HepG2 (cell line): ENCODE measurements around the gene FUCA2. TPM values are rescaled to one million over a fixed set of nuclear protein-coding genes. Genes with fewer than 3 reads are reported as not detected.

Experiments
- ARNTL ChIP-seq: sonication (generic); formaldehyde crosslinking; IDR thresholded peaks from 2 replicates; pipeline ENCODE4 v1.4.0; 2020; ENCODE audit warnings: mild to moderate bottlenecking, missing genetic modification reagents
- EED ChIP-seq: sonication (generic); formaldehyde crosslinking; IDR thresholded peaks from 2 replicates; pipeline ENCODE4 v1.5.0; 2020; ENCODE audit warnings: mild to moderate bottlenecking, missing genetic modification reagents
- FOSL1 ChIP-seq: sonication (generic); formaldehyde crosslinking; IDR thresholded peaks from 2 replicates; pipeline ENCODE4 v1.9.0; 2021; ENCODE audit warnings: missing genetic modification reagents, borderline replicate concordance
- JUNB ChIP-seq: sonication (generic); formaldehyde crosslinking; IDR thresholded peaks from 2 replicates; pipeline ENCODE4 v1.8.0; 2022; ENCODE audit warnings: missing genetic modification reagents, mild to moderate bottlenecking, borderline replicate concordance
- JUND ChIP-seq: sonication (generic); formaldehyde crosslinking; IDR thresholded peaks from 2 replicates; pipeline ENCODE4 v1.8.0; 2022; ENCODE audit warnings: mild to moderate bottlenecking, missing genetic modification reagents
- KDM4B ChIP-seq: sonication (generic); formaldehyde crosslinking; IDR thresholded peaks from 2 replicates; pipeline ENCODE4 v1.4.0; 2020; ENCODE audit warnings: missing genetic modification reagents
- MED13 ChIP-seq: sonication (generic); formaldehyde crosslinking; IDR thresholded peaks from 2 replicates; pipeline ENCODE4 v1.5.0; 2020; ENCODE audit warnings: missing genetic modification reagents
- MIER2 ChIP-seq: IDR thresholded peaks from 2 replicates; pipeline ENCODE4 v1.6.1; 2016; ENCODE audit warnings: missing biosample characterization, missing genetic modification reagents
- SMARCC2 ChIP-seq: fragments of 450-650 bp; IDR thresholded peaks from 2 replicates; pipeline ENCODE4 v1.6.1; 2017; ENCODE audit warnings: antibody characterized with exemption, mild to moderate bottlenecking
- SOX6 ChIP-seq, 2 experiments: fragments of 450-650 bp in 1 of 2; sonication (generic) in 1 of 2; formaldehyde crosslinking in 1 of 2; IDR thresholded peaks; 2 replicates each; pipeline versions ENCODE4 v1.4.0 to v1.6.1; 2017 to 2020; ENCODE audit warnings: antibody characterized with exemption in 1 of 2, mild to moderate bottlenecking in 1 of 2, missing genetic modification reagents in 1 of 2
- ZFP41 ChIP-seq: sonication (generic); formaldehyde crosslinking; IDR thresholded peaks from 2 replicates; pipeline ENCODE4 v1.4.0; 2020; ENCODE audit warnings: mild to moderate bottlenecking, missing genetic modification reagents, borderline replicate concordance
- ZNF7 ChIP-seq: IDR thresholded peaks from 2 replicates; pipeline ENCODE4 v1.6.1; 2016; ENCODE audit warnings: missing biosample characterization, missing genetic modification reagents
- polyA plus RNA-seq, 8 experiments: library from polyadenylated mRNA; depleted of rRNA in 3 of 8; stranded (reverse) in 7 of 8; unstranded in 1 of 8; fragments of >200 nt; fragmentation: Illumina TruSeq in 4 of 8; extraction: Trizol in 4 of 8; gene quantifications; 2 replicates each; pipeline versions ENCODE4 v1.2.1 to v1.2.3, GENCODE V29; 2011 to 2016; ENCODE audit warnings: low read depth in 4 of 8, missing spikeins in 1 of 8, mixed read lengths in 1 of 8; ENCODE audit not compliant: insufficient read depth in 1 of 8
- total RNA-seq, 5 experiments: library from RNA; depleted of rRNA; stranded (reverse); fragments of >200 nt; fragmentation: Illumina TruSeq; extraction: Trizol; gene quantifications; 2 replicates each; pipeline ENCODE4 v1.2.3, GENCODE V29; 2016; ENCODE audit warnings: low read depth in 1 of 5
- TF ChIP-seq, protein P1 (sequence below): sonication (generic); formaldehyde crosslinking; IDR thresholded peaks from 2 replicates; pipeline ENCODE4 v1.9.0; 2022; ENCODE audit warnings: missing genetic modification reagents, mild to moderate bottlenecking, borderline replicate concordance
- TF ChIP-seq, protein P2 (sequence below): sonication (generic); formaldehyde crosslinking; IDR thresholded peaks from 2 replicates; pipeline ENCODE4 v1.5.1; 2020; ENCODE audit warnings: missing genetic modification reagents, mild to moderate bottlenecking, borderline replicate concordance
- TF ChIP-seq, protein P3 (sequence below): sonication (generic); formaldehyde crosslinking; conservative IDR thresholded peaks from 2 replicates; pipeline ENCODE4 v1.4.0; 2020; ENCODE audit warnings: mild to moderate bottlenecking, missing genetic modification reagents, moderate library complexity
- TF ChIP-seq, protein P4 (sequence below): sonication (generic); formaldehyde crosslinking; IDR thresholded peaks from 2 replicates; pipeline ENCODE4 v1.5.1; 2020; ENCODE audit warnings: missing genetic modification reagents, mild to moderate bottlenecking, borderline replicate concordance
- TF ChIP-seq, protein P5 (sequence below): sonication (generic); formaldehyde crosslinking; IDR thresholded peaks from 2 replicates; pipeline ENCODE4 v1.4.0; 2020; ENCODE audit warnings: missing genetic modification reagents, borderline replicate concordance

FUCA2 gene
- total and polyA plus RNA-seq, 2 of the 13 experiments (the other 11 are each of a cell fraction or from before 2014, with no cell fraction given) = 87.4 to 144 TPM

DNA sequence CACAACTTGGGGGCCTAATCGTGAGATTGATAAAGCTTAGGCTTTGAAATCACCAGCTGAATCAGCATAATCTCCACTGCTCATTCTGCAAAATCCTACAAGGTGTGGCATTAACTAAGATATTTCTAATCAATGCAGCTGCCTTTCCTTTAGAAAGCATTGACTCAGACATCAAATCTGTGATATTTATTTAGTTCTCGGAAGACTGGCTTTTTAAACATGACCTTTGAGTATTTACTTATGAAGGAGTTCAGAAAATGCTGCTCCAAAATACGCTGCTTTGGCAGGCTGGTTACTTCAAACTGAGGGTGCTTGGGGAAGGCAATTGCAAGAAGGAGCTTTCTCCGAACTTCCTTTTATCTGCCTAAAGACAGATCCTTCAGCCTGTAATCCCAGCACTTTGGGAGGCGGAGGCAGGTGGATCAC is 23.7 kb upstream of the FUCA2 start (continued):
- no peak for TF ChIP-seq FOSL1
- TF ChIP-seq EED (CRISPR knock-in tag) = no peak
- TF ChIP-seq, protein P1, sequence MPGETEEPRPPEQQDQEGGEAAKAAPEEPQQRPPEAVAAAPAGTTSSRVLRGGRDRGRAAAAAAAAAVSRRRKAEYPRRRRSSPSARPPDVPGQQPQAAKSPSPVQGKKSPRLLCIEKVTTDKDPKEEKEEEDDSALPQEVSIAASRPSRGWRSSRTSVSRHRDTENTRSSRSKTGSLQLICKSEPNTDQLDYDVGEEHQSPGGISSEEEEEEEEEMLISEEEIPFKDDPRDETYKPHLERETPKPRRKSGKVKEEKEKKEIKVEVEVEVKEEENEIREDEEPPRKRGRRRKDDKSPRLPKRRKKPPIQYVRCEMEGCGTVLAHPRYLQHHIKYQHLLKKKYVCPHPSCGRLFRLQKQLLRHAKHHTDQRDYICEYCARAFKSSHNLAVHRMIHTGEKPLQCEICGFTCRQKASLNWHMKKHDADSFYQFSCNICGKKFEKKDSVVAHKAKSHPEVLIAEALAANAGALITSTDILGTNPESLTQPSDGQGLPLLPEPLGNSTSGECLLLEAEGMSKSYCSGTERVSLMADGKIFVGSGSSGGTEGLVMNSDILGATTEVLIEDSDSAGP (CRISPR knock-in tag) = no peak
- no peak for TF ChIP-seq ARNTL
- no peak for TF ChIP-seq ZNF7 (CRISPR knock-in tag)
- no peak for TF ChIP-seq ZFP41 (CRISPR knock-in tag)
- TF ChIP-seq, protein P2, sequence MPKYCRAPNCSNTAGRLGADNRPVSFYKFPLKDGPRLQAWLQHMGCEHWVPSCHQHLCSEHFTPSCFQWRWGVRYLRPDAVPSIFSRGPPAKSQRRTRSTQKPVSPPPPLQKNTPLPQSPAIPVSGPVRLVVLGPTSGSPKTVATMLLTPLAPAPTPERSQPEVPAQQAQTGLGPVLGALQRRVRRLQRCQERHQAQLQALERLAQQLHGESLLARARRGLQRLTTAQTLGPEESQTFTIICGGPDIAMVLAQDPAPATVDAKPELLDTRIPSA (CRISPR knock-in tag) = no peak
- TF ChIP-seq, protein P3, sequence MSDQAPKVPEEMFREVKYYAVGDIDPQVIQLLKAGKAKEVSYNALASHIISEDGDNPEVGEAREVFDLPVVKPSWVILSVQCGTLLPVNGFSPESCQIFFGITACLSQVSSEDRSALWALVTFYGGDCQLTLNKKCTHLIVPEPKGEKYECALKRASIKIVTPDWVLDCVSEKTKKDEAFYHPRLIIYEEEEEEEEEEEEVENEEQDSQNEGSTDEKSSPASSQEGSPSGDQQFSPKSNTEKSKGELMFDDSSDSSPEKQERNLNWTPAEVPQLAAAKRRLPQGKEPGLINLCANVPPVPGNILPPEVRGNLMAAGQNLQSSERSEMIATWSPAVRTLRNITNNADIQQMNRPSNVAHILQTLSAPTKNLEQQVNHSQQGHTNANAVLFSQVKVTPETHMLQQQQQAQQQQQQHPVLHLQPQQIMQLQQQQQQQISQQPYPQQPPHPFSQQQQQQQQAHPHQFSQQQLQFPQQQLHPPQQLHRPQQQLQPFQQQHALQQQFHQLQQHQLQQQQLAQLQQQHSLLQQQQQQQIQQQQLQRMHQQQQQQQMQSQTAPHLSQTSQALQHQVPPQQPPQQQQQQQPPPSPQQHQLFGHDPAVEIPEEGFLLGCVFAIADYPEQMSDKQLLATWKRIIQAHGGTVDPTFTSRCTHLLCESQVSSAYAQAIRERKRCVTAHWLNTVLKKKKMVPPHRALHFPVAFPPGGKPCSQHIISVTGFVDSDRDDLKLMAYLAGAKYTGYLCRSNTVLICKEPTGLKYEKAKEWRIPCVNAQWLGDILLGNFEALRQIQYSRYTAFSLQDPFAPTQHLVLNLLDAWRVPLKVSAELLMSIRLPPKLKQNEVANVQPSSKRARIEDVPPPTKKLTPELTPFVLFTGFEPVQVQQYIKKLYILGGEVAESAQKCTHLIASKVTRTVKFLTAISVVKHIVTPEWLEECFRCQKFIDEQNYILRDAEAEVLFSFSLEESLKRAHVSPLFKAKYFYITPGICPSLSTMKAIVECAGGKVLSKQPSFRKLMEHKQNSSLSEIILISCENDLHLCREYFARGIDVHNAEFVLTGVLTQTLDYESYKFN (CRISPR knock-in tag) = peak; percentile 79
- no peak for TF ChIP-seq MED13
- TF ChIP-seq JUNB (CRISPR knock-in tag) = no peak; the same call in 1 of the 2 replicates
- no peak for TF ChIP-seq JUND (CRISPR knock-in tag)
- TF ChIP-seq, protein P4, sequence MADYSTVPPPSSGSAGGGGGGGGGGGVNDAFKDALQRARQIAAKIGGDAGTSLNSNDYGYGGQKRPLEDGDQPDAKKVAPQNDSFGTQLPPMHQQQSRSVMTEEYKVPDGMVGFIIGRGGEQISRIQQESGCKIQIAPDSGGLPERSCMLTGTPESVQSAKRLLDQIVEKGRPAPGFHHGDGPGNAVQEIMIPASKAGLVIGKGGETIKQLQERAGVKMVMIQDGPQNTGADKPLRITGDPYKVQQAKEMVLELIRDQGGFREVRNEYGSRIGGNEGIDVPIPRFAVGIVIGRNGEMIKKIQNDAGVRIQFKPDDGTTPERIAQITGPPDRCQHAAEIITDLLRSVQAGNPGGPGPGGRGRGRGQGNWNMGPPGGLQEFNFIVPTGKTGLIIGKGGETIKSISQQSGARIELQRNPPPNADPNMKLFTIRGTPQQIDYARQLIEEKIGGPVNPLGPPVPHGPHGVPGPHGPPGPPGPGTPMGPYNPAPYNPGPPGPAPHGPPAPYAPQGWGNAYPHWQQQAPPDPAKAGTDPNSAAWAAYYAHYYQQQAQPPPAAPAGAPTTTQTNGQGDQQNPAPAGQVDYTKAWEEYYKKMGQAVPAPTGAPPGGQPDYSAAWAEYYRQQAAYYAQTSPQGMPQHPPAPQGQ (CRISPR knock-in tag) = no peak
- no peak for TF ChIP-seq KDM4B (CRISPR knock-in tag)
- TF ChIP-seq, protein P5, sequence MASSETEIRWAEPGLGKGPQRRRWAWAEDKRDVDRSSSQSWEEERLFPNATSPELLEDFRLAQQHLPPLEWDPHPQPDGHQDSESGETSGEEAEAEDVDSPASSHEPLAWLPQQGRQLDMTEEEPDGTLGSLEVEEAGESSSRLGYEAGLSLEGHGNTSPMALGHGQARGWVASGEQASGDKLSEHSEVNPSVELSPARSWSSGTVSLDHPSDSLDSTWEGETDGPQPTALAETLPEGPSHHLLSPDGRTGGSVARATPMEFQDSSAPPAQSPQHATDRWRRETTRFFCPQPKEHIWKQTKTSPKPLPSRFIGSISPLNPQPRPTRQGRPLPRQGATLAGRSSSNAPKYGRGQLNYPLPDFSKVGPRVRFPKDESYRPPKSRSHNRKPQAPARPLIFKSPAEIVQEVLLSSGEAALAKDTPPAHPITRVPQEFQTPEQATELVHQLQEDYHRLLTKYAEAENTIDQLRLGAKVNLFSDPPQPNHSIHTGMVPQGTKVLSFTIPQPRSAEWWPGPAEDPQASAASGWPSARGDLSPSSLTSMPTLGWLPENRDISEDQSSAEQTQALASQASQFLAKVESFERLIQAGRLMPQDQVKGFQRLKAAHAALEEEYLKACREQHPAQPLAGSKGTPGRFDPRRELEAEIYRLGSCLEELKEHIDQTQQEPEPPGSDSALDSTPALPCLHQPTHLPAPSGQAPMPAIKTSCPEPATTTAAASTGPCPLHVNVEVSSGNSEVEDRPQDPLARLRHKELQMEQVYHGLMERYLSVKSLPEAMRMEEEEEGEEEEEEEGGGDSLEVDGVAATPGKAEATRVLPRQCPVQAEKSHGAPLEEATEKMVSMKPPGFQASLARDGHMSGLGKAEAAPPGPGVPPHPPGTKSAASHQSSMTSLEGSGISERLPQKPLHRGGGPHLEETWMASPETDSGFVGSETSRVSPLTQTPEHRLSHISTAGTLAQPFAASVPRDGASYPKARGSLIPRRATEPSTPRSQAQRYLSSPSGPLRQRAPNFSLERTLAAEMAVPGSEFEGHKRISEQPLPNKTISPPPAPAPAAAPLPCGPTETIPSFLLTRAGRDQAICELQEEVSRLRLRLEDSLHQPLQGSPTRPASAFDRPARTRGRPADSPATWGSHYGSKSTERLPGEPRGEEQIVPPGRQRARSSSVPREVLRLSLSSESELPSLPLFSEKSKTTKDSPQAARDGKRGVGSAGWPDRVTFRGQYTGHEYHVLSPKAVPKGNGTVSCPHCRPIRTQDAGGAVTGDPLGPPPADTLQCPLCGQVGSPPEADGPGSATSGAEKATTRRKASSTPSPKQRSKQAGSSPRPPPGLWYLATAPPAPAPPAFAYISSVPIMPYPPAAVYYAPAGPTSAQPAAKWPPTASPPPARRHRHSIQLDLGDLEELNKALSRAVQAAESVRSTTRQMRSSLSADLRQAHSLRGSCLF = no peak
- no peak for TF ChIP-seq SOX6 (IDR thresholded peaks at IDR 0.05)
- TF ChIP-seq SOX6 (CRISPR knock-in tag; IDR thresholded peaks at IDR 0.05) = no peak
- 0 out of 2 replicates have a peak, but pooled peaks have one; percentile 49 for TF ChIP-seq SMARCC2
- TF ChIP-seq MIER2 = no peak
